Measurements from ENCODE around the gene PDE4A. TPM values are rescaled to one million over a fixed set of nuclear protein-coding genes. Genes with fewer than 3 reads are reported as not detected.
A peak's percentile ranks its signal among the peaks of the same experiment; 100 is the strongest.

Gene PDE4A
- total RNA-seq (2016; rRNA removed; fragmentation: Illumina TruSeq; extraction: Trizol) (1.1 TPM in 2 replicates), polyA plus RNA-seq (2011; rRNA removed) (4.1 TPM in 2 replicates), polyA minus RNA-seq (2011; rRNA and poly(A)+ RNA removed; ENCODE audit: low replicate concordance) (1.0 and 6.6 TPM in 2 replicates), Bru-seq, nascent RNA (percentile 37 among the genes with signal in this experiment), BruChase-seq, experiment 1, labeled RNA remaining after a 6-hour chase (percentile 53 among the genes with signal in this experiment), BruChase-seq, experiment 2, labeled RNA remaining after a 2-hour chase (percentile 43 among the genes with signal in this experiment)
- total RNA-seq (2016; cell fraction: cytosol; rRNA removed; fragmentation: Illumina TruSeq; extraction: Trizol; ENCODE audit: low read depth), result 1.5 and 1.6 TPM in 2 replicates
- total RNA-seq (2016; cell fraction: insoluble cytoplasmic fraction; rRNA removed; fragmentation: Illumina TruSeq; extraction: Trizol), result 0.89 and 1.2 TPM in 2 replicates
- total RNA-seq (2016; cell fraction: membrane; rRNA removed; fragmentation: Illumina TruSeq; extraction: Trizol), result 3.6 and 3.7 TPM in 2 replicates
- 1.3 and 1.5 TPM in 2 replicates for total RNA-seq (2016; cell fraction: nucleus; rRNA removed; fragmentation: Illumina TruSeq; extraction: Trizol)
- polyA plus RNA-seq (2011; cell fraction: cytosol; rRNA removed), result 3.5 and 3.8 TPM in 2 replicates
- 9.1 and 10.2 TPM in 2 replicates for polyA plus RNA-seq (2011; cell fraction: nucleus; rRNA removed)
- polyA plus RNA-seq (2012), result 5.1 and 5.7 TPM in 2 replicates
- polyA plus RNA-seq (2016; cell fraction: cytosol; fragmentation: Illumina TruSeq; extraction: Trizol; ENCODE audit: low read depth), result 3.3 and 3.8 TPM in 2 replicates
- polyA plus RNA-seq (2016; cell fraction: insoluble cytoplasmic fraction; fragmentation: Illumina TruSeq; extraction: Trizol; ENCODE audit: low read depth), result 2.8 and 3.6 TPM in 2 replicates
- polyA plus RNA-seq (2016; cell fraction: membrane; fragmentation: Illumina TruSeq; extraction: Trizol; ENCODE audit: low read depth), result 6.6 and 7.6 TPM in 2 replicates
- 5.9 and 7.4 TPM in 2 replicates for polyA plus RNA-seq (2016; cell fraction: nucleus; fragmentation: Illumina TruSeq; extraction: Trizol; ENCODE audit: insufficient read depth, low read depth)
- polyA minus RNA-seq (2011; cell fraction: cytosol; rRNA and poly(A)+ RNA removed), result 3.9 and 5.0 TPM in 2 replicates
- 2.6 and 2.9 TPM in 2 replicates for polyA minus RNA-seq (2011; cell fraction: nucleus; rRNA and poly(A)+ RNA removed)
- long read RNA-seq, experiment 1, partial matches to known transcripts, result 6 of 8 reads
- long read RNA-seq, experiment 1, other reads (novel, unspliced or antisense), result 1 of 8 reads
- long read RNA-seq, experiment 2, partial matches to known transcripts, result 1 of 14 reads
- long read RNA-seq, experiment 2, other reads (novel, unspliced or antisense), result 9 of 14 reads

DNA sequence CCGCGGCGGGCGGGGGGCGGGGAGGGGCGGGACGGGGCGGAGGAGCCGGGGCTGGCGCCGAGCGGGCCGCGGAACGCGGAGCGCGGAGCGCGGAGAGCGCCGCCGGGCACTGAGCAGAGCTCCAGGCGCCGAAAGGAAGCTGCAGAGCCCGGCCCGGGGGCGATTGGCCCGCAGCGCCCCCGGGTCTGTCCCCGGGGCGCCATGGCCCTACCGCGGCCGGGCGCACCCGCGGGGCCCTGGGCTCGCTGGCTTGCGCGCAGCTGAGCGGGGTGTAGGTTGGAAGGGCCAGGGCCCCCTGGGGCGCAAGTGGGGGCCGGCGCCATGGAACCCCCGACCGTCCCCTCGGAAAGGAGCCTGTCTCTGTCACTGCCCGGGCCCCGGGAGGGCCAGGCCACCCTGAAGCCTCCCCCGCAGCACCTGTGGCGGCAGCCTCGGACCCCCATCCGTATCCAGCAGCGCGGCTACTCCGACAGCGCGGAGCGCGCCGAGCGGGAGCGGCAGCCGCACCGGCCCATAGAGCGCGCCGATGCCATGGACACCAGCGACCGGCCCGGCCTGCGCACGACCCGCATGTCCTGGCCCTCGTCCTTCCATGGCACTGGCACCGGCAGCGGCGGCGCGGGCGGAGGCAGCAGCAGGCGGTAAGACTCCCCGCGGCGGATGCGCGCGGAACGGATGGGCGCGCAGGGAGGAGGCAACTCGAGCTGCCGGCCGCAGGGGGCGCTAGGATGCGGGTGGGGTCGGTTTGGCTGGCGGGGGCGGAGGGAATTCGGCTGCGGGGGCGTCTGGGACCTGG, at the start of gene PDE4A:
PDE4A (plus strand) TSS at position 95 of the 796 bp plus-strand sequence; CDS start at position 322, 227 bp downstream.
- Histone ChIP-seq H3K27ac (ENCODE audit: extremely low read length, insufficient read depth, low read length) (no peak within 1 kb of the TSS), H3K4me1 (ENCODE audit: insufficient read depth, low read length) (peaks cover 54% of the 10 kb centered on the region), H3K27me3 (ENCODE audit: control insufficient read depth in 1 of 2, insufficient read depth in 2 of 2, low read length in 2 of 2) (peaks cover 18 to 63% of the 10 kb centered on the region in 2 experiments), H3K9ac (ENCODE audit: insufficient read depth, low read depth, low read length) (no peak within 1 kb of the TSS), H2AFZ (ENCODE audit: low read length) (no peak within 1 kb of the TSS), H3K4me3 (replicated peaks in 1 of 3; ENCODE audit: insufficient read depth in 1 of 3, low read depth in 2 of 3, low read length in 3 of 3) (peak within 1 kb of the TSS in 1 of 3 experiments; percentile 26; a peak in 2 of 6 replicates), H3K36me3 (replicated peaks in 1 of 2; ENCODE audit: control insufficient read depth in 1 of 2, insufficient read depth in 2 of 2, low read length in 2 of 2) (no peaks in the 10 kb centered on the region), H4K20me1 (ENCODE audit: insufficient read depth, low read length) (no peaks in the 10 kb centered on the region; the same call in 1 of the 2 replicates), H3K4me2 (ENCODE audit: low read depth, low read length) (peak within 1 kb of the TSS; percentile 40), H3K9me3 (ENCODE audit: low read length) (no peaks in the 10 kb centered on the region), H3K79me2 (ENCODE audit: insufficient read depth, low read length) (no peaks in the 10 kb centered on the region)
- in situ Hi-C loops (cut with HindIII; ENCODE audit: extremely low pct_ligation_motif_present, low pct_unique_long_range_greater_than_20kb) (no loop called here), intact Hi-C loops (cut with micrococcal nuclease; ENCODE audit: unreplicated experiment) (no loop called here)
- no CpG with 5 or more reads among the region's 104 CpGs for WGBS (ENCODE audit: low lambda C conversion rate)
- DNase-seq (ENCODE audit: low spot score) (no peak), FAIRE-seq (no peak), ATAC-seq (no peak)
- BruUV-seq (replicated peaks), result no TSS peak
- ChIA-PET POLR2A (no interaction called here), CTCF (ENCODE audit: low intra/inter-chr PET ratio, low total read pairs) (no interaction called here)
- no peak for TF ChIP-seq ZBTB21 (CRISPR knock-in tag; IDR thresholded peaks at IDR 0.05)
- no peak for TF ChIP-seq FOXJ3 (CRISPR knock-in tag; IDR thresholded peaks at IDR 0.05; ENCODE audit: borderline replicate concordance)
- TF ChIP-seq ZBTB34 (CRISPR knock-in tag; IDR thresholded peaks at IDR 0.05), result no peak
- TF ChIP-seq ZNF800 (CRISPR knock-in tag; IDR thresholded peaks at IDR 0.05), result peak; percentile 99
- TF ChIP-seq PCBP1 (IDR thresholded peaks at IDR 0.05; ENCODE audit: borderline replicate concordance, low read depth, low read length), result no peak
- no peak for TF ChIP-seq HNF1A (IDR thresholded peaks at IDR 0.05; ENCODE audit: low read depth)
- TF ChIP-seq HNF1A (CRISPR knock-in tag; IDR thresholded peaks at IDR 0.05; ENCODE audit: borderline replicate concordance), result no peak
- peak; percentile 39; the same call in 1 of the 2 replicates for TF ChIP-seq MATR3 (CRISPR knock-in tag; IDR thresholded peaks at IDR 0.05)
- TF ChIP-seq ZEB1 (IDR thresholded peaks at IDR 0.05; ENCODE audit: insufficient replicate concordance, low read depth), result no peak
- TF ChIP-seq ARNT (IDR thresholded peaks at IDR 0.05), result no peak
- no peak for TF ChIP-seq KAT2B (IDR thresholded peaks at IDR 0.05; ENCODE audit: borderline replicate concordance, low read depth, low read length)
